HepG2 (cell line): ENCODE measurements around the gene SIGMAR1. TPM values are rescaled to one million over a fixed set of nuclear protein-coding genes. Genes with fewer than 3 reads are reported as not detected.

Experiments
- ATF4 ChIP-seq, 2 experiments: fragments of 450-650 bp in 1 of 2; sonication (generic) in 1 of 2; formaldehyde crosslinking; IDR thresholded peaks; 2 replicates each; pipeline versions ENCODE4 v1.5.0 to v1.8.0; 2020 to 2022; ENCODE audit warnings: mild to moderate bottlenecking in 1 of 2, missing genetic modification reagents in 1 of 2
- FOXA3 ChIP-seq: IDR thresholded peaks from 2 replicates; pipeline ENCODE4 v1.6.1; 2016; ENCODE audit warnings: missing genetic modification reagents, missing compliant biosample characterization
- FOXC1 ChIP-seq: sonication (generic); formaldehyde crosslinking; IDR thresholded peaks from 2 replicates; pipeline ENCODE4 v1.8.0; 2022; ENCODE audit warnings: mild to moderate bottlenecking, missing genetic modification reagents, borderline replicate concordance
- HBP1 ChIP-seq: IDR thresholded peaks from 2 replicates; pipeline ENCODE4 v1.6.1; 2016; ENCODE audit warnings: low read depth, control low read depth
- IKZF4 ChIP-seq: sonication (generic); formaldehyde crosslinking; IDR thresholded peaks from 2 replicates; pipeline ENCODE4 v1.5.1; 2020; ENCODE audit warnings: borderline replicate concordance, mild to moderate bottlenecking, low read depth, missing genetic modification reagents; ENCODE audit errors: not compliant biosample characterization
- MED8 ChIP-seq: sonication (generic); formaldehyde crosslinking; IDR thresholded peaks from 2 replicates; pipeline ENCODE4 v1.8.1; 2023; ENCODE audit warnings: mild to moderate bottlenecking, missing genetic modification reagents; ENCODE audit not compliant: insufficient replicate concordance
- MIXL1 ChIP-seq: IDR thresholded peaks from 2 replicates; pipeline ENCODE4 v1.6.1; 2016
- NONO ChIP-seq, 2 experiments: fragments of 450-650 bp in 1 of 2; sonication (generic) in 1 of 2; formaldehyde crosslinking in 1 of 2; IDR thresholded peaks in 1 of 2; conservative IDR thresholded peaks in 1 of 2; 2 replicates each; pipeline versions ENCODE4 v1.6.1 to v1.8.0; 2017 to 2022; ENCODE audit warnings: mild to moderate bottlenecking in 1 of 2, missing genetic modification reagents in 1 of 2, moderate library complexity in 1 of 2
- NR1H2 ChIP-seq: sonication (generic); formaldehyde crosslinking; IDR thresholded peaks from 2 replicates; pipeline ENCODE4 v1.8.1; 2022; ENCODE audit warnings: low read depth, missing genetic modification reagents, borderline replicate concordance
- STAG1 ChIP-seq: sonication (generic); formaldehyde crosslinking; IDR thresholded peaks from 2 replicates; pipeline ENCODE4 v1.4.0; 2020; ENCODE audit warnings: missing genetic modification reagents
- STAT5B ChIP-seq: sonication (generic); formaldehyde crosslinking; IDR thresholded peaks from 2 replicates; pipeline ENCODE4 v1.4.0; 2020; ENCODE audit warnings: missing genetic modification reagents
- TEAD2 ChIP-seq: sonication (generic); formaldehyde crosslinking; IDR thresholded peaks from 2 replicates; pipeline ENCODE4 v1.9.0; 2021; ENCODE audit warnings: missing genetic modification reagents
- ZNF550 ChIP-seq: sonication (generic); formaldehyde crosslinking; IDR thresholded peaks from 2 replicates; pipeline ENCODE4 v1.4.0; 2020; ENCODE audit warnings: mild to moderate bottlenecking, missing genetic modification reagents, borderline replicate concordance
- ZNF558 ChIP-seq: sonication (generic); formaldehyde crosslinking; IDR thresholded peaks from 2 replicates; pipeline ENCODE4 v1.9.0; 2022; ENCODE audit warnings: mild to moderate bottlenecking, missing genetic modification reagents, borderline replicate concordance
- ZNF577 ChIP-seq: sonication (generic); formaldehyde crosslinking; IDR thresholded peaks from 2 replicates; pipeline ENCODE4 v1.4.0; 2020; ENCODE audit warnings: mild to moderate bottlenecking, low read depth, missing genetic modification reagents, borderline replicate concordance
- ZNF646 ChIP-seq: sonication (generic); formaldehyde crosslinking; IDR thresholded peaks from 2 replicates; pipeline ENCODE4 v1.9.0; 2021; ENCODE audit warnings: mild to moderate bottlenecking, missing genetic modification reagents
- ZNF691 ChIP-seq: sonication (generic); formaldehyde crosslinking; IDR thresholded peaks from 2 replicates; pipeline ENCODE4 v1.4.0; 2020; ENCODE audit warnings: missing genetic modification reagents, low read depth, mild to moderate bottlenecking, borderline replicate concordance
- ZNF747 ChIP-seq: sonication (generic); formaldehyde crosslinking; IDR thresholded peaks from 2 replicates; pipeline ENCODE4 v1.8.1; 2023; ENCODE audit warnings: missing genetic modification reagents, mild to moderate bottlenecking, borderline replicate concordance
- polyA plus RNA-seq, 8 experiments: library from polyadenylated mRNA; depleted of rRNA in 3 of 8; stranded (reverse) in 7 of 8; unstranded in 1 of 8; fragments of >200 nt; fragmentation: Illumina TruSeq in 4 of 8; extraction: Trizol in 4 of 8; gene quantifications; 2 replicates each; pipeline versions ENCODE4 v1.2.1 to v1.2.3, GENCODE V29; 2011 to 2016; ENCODE audit warnings: low read depth in 4 of 8, missing spikeins in 1 of 8, mixed read lengths in 1 of 8; ENCODE audit not compliant: insufficient read depth in 1 of 8
- total RNA-seq, 5 experiments: library from RNA; depleted of rRNA; stranded (reverse); fragments of >200 nt; fragmentation: Illumina TruSeq; extraction: Trizol; gene quantifications; 2 replicates each; pipeline ENCODE4 v1.2.3, GENCODE V29; 2016; ENCODE audit warnings: low read depth in 1 of 5

The SIGMAR1 gene
- total and polyA plus RNA-seq, 2 of the 13 experiments (the other 11 are each of a cell fraction or from before 2014, with no cell fraction given): 38.9 to 60.8 TPM

- TF ChIP-seq STAG1 (CRISPR knock-in tag) (peak; percentile 30; the same call in 1 of the 2 replicates), MIXL1 (peak; percentile 35; the same call in 1 of the 2 replicates), STAT5B (CRISPR knock-in tag) (no peak), NR1H2 (no peak), MED8 (CRISPR knock-in tag) (no peak), HBP1 (no peak), NONO (IDR thresholded peaks at IDR 0.05) (no peak), NONO (CRISPR knock-in tag; conservative IDR thresholded peaks at IDR 0.05) (0 out of 2 replicates have a peak, but pooled peaks have one; percentile 44), FOXC1 (CRISPR knock-in tag) (no peak), IKZF4 (CRISPR knock-in tag) (no peak), ZNF577 (no peak), ZNF558 (CRISPR knock-in tag) (0 out of 2 replicates have a peak, but pooled peaks have one; percentile 31), ZNF691 (CRISPR knock-in tag) (no peak), ATF4 (CRISPR knock-in tag; IDR thresholded peaks at IDR 0.05) (no peak), ZNF747 (CRISPR knock-in tag) (no peak), FOXA3 (CRISPR knock-in tag) (no peak), ZNF550 (CRISPR knock-in tag) (no peak; the same call in 1 of the 2 replicates), TEAD2 (CRISPR knock-in tag) (no peak), ZNF646 (CRISPR knock-in tag) (no peak)
These were observed 26.9 kb upstream of the SIGMAR1 start (continued) for GRCh38 chr9:34664281-34665066.
